Esophagus squamous epithelium (tissue), 5 donors: ENCODE measurements around the gene ABCF3. TPM values are rescaled to one million over a fixed set of nuclear protein-coding genes. Genes with fewer than 3 reads are reported as not detected.
A peak's percentile ranks its signal among the peaks of the same experiment; 100 is the strongest.
"Not testable (repeated sequence)": the region's sequence is repeated elsewhere in the genome, so short reads cannot be mapped to it uniquely, and the experiment has no call there.

ENCODE experiments used
- DNase-seq: peaks from one replicate; lab custom pipeline; 2025; lab: John Stamatoyannopoulos, UW
- H3K27ac ChIP-seq, 4 donors: fragments of 200-600 bp; sonication (generic); one replicate each; pipeline ENCODE4 v1.5.1; 2016 to 2019; ENCODE audit warnings: mild to moderate bottlenecking in 1 of 4
- H3K27me3 ChIP-seq, 4 donors: fragments of 200-600 bp; sonication (generic); 1 replicate in 3 of 4; 2 replicates in 1 of 4; pipeline versions ENCODE4 v1.5.1 to v1.6.0; 2017 to 2021; ENCODE audit warnings: antibody characterized with exemption in 1 of 4
- H3K36me3 ChIP-seq, 3 donors: fragments of 200-600 bp; sonication (generic); one replicate each; pipeline ENCODE4 v1.5.1; 2016 to 2019
- H3K4me1 ChIP-seq, 3 donors: fragments of 200-600 bp; sonication (generic); one replicate each; pipeline ENCODE4 v1.5.1; 2017 to 2019
- H3K4me3 ChIP-seq, 4 donors: fragments of 200-600 bp; sonication (generic); 1 replicate in 3 of 4; 2 replicates in 1 of 4; pipeline ENCODE4 v1.5.1; 2016 to 2019; ENCODE audit warnings: mild to moderate bottlenecking in 2 of 4, moderate library complexity in 1 of 4
- H3K9me3 ChIP-seq, 3 donors: fragments of 200-600 bp; sonication (generic); one replicate each; pipeline ENCODE4 v1.5.1; 2016 to 2019
- POLR2A ChIP-seq, 4 donors: fragments of 450-650 bp; IDR thresholded peaks; one replicate each; pipeline ENCODE4 v1.6.1; 2017; ENCODE audit warnings: antibody characterized with exemption in 4 of 4, mild to moderate bottlenecking in 4 of 4, moderate library complexity in 3 of 4
- WGBS, 2 donors: methylation state at CpG; one replicate each; pipeline ENCODE4 v1.1.5; 2018; 5-methylcytosine and 5-hydroxymethylcytosine counted together
- intact Hi-C: fragments of 100-400 bp; cut with DNase I; formaldehyde crosslinking; loops from one replicate; pipeline ENCODE4 v1.15.0; 2022
- total RNA-seq, 4 donors: library from RNA; depleted of rRNA; stranded (reverse); fragments of >200 nt; gene quantifications; one replicate each; pipeline ENCODE4 v1.1.0, GENCODE V29; 2016
- TF ChIP-seq, protein P1 (sequence below), 6 experiments: fragments of 450-650 bp in 4 of 6; fragments of 200-600 bp in 2 of 6; sonication (generic) in 2 of 6; IDR thresholded peaks; one replicate each; pipeline ENCODE4 v1.5.1; 2016 to 2019; ENCODE audit warnings: antibody characterized with exemption in 6 of 6, mild to moderate bottlenecking in 4 of 6, moderate library complexity in 4 of 6
- donor health status: DM: yes; HTN: yes; CAD: no.

ABCF3 gene
- total RNA-seq, 4 donors from 2014 or later, result 31.4 to 63.1 (median 40.5) TPM

DNA sequence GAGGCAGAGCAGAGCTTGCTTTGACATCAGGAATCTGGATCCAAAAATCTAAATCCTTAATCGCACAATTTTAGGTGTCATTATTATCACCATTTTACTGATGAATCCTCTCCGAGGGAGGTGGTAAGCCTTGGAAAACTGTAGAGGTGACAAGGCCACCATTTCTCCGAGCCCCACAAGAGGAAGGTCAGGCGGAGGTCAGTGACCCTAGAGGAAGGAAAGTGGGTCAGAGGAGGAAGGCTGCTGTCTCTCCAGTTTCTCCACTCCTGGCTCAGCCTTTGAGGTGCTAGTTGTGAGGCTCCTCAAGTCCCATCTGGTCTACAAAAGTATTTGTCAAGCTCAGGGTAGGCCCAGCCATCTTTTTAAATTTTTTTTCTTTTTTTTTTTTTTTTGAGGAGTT lies 27.6 kb upstream of the ABCF3 start:
- Histone ChIP-seq H3K9me3 (no peaks in the 10 kb centered on the region), H3K27ac (peak overlapping the region in 3 of 4 donors; percentile 4 to 94 (median 10)), H3K27me3 (no peaks in the 10 kb centered on the region), H3K4me1 (peaks cover 15 to 87% (median 43%) of the 10 kb centered on the region in 3 donors), H3K36me3 (peaks cover 0 to 18% (median 0%) of the 10 kb centered on the region in 3 donors), H3K4me3 (no peak overlapping the region)
- no peak for DNase-seq
- TF ChIP-seq POLR2A (IDR thresholded peaks at IDR 0.05), result no peak
- TF ChIP-seq, protein P1, sequence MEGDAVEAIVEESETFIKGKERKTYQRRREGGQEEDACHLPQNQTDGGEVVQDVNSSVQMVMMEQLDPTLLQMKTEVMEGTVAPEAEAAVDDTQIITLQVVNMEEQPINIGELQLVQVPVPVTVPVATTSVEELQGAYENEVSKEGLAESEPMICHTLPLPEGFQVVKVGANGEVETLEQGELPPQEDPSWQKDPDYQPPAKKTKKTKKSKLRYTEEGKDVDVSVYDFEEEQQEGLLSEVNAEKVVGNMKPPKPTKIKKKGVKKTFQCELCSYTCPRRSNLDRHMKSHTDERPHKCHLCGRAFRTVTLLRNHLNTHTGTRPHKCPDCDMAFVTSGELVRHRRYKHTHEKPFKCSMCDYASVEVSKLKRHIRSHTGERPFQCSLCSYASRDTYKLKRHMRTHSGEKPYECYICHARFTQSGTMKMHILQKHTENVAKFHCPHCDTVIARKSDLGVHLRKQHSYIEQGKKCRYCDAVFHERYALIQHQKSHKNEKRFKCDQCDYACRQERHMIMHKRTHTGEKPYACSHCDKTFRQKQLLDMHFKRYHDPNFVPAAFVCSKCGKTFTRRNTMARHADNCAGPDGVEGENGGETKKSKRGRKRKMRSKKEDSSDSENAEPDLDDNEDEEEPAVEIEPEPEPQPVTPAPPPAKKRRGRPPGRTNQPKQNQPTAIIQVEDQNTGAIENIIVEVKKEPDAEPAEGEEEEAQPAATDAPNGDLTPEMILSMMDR (IDR thresholded peaks at IDR 0.05), result no peak
- intact Hi-C loops, result no loop called here
- WGBS, 2 donors, result 74 to 76% methylated on average over 4 of the region's 4 CpGs

- no peak for TF ChIP-seq POLR2A (IDR thresholded peaks at IDR 0.05)
- TF ChIP-seq, protein P1 (IDR thresholded peaks at IDR 0.05), result no peak
- intact Hi-C loops, result no loop called here
- Histone ChIP-seq H3K27ac (peak overlapping the region; percentile 42 to 86 (median 74)), H3K27me3 (no peaks in the 10 kb centered on the region), H3K9me3 (no peaks in the 10 kb centered on the region), H3K36me3 (peaks cover 15 to 38% (median 16%) of the 10 kb centered on the region in 3 donors), H3K4me1 (peaks cover 15 to 74% (median 39%) of the 10 kb centered on the region in 3 donors), H3K4me3 (peak overlapping the region in 1 of 4 donors; percentile 30)
- 8 to 37% methylated on average over 2 of the region's 2 CpGs for WGBS, 2 donors
- no peak for DNase-seq
Observed at GRCh38 chr3:184160456-184160855, 25.5 kb upstream of the ABCF3 start.

DNA sequence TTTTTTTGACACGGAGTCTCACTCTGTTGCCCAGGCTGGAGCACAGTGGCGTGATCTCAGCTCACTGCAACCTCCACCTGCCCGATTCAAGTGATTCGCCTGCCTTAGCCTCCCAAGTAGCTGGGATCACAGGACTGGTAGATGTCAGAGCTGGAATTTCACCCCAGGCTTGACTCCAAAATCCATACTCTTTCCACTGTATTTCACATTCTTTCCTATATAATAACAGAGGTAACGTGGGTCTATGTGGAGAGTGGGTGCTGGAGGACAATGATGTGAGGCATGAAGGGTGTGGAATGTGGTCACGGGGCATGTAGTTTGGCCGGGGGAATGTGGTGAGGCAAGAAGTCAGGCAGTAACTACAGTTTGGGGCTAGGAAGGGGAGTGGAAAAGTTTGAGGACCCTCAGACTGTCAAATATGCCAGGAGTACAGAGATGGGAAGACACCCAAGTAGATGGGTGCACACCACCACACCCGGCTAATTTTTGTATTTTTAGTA lies 23.4 kb upstream of the ABCF3 start:
- peaks cover under 1 to 57% (median 25%) of the 10 kb centered on the region in 3 donors for H3K4me1 ChIP-seq
- 77 to 83% methylated on average over 7 to 8 of the region's 8 CpGs for WGBS, 2 donors
- H3K4me3 ChIP-seq, H3K9me3 ChIP-seq, H3K27me3 ChIP-seq, intact Hi-C loops, DNase-seq: not testable (repeated sequence)
- H3K27ac ChIP-seq, result peak overlapping the region in 1 of 4 donors; percentile 7
- peaks cover 28 to 60% (median 31%) of the 10 kb centered on the region in 3 donors for H3K36me3 ChIP-seq

DNA sequence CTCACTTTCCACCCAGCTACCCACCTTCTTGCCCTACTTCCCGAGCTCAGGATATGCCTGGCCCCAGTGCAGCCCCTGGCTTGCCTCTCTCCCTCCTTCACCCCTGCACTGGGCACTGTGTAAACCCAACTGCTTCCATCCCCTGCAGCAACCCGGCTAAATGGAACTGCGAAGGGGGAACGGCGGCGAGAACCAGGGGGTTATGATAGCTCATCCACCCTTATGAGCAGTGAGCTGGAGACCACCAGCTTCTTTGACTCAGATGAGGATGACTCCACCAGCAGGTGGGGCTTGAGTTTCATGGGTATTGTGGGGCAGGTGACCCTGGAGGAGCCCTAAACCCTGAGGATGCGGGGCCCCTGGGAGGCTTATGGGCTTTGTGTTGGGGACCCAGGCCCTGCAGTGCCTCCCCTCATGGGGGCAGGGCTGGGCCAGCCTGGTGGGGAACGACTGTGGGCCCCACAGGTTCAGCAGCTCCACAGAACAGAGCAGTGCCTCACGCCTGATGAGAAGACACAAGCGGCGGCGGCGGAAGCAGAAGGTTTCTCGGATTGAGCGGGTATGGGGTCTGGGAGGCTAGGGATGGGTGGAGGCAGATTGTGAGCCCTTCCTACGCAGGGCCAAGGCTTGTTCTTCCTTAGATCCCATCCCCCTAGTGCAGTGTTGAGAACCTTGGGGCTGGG lies 21.2 kb upstream of the ABCF3 start:
- DNase-seq, result no peak
- peaks cover 31 to 81% (median 31%) of the 10 kb centered on the region in 3 donors for H3K36me3 ChIP-seq

DNA sequence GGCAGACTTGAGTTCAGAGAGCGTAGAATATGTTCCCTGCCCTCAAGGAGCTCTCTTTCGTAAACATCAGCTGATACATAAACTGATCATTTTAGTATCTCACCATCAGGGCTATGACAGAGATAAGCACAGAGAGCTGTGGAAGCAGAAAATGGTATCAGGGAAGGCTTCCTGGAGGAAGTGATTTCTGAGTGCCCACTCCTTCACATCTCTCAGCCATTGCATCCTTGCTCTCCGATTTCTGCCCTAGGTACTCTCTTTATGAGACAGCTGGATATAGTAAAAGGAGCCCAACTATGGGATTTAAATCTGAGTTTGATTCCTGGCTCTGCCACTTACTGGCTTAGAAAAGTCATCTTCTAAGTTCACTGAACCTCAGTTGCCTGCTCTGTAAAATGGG lies 20.5 kb upstream of the ABCF3 start:
- no peak for DNase-seq
- H3K36me3 ChIP-seq, result peaks cover 34 to 89% (median 37%) of the 10 kb centered on the region in 3 donors
- H3K27me3 ChIP-seq, result no peaks in the 10 kb centered on the region
- H3K4me3 ChIP-seq, result no peak overlapping the region
- WGBS, 2 donors, result 96 to 100% methylated on average over 3 of the region's 3 CpGs
- TF ChIP-seq, protein P1 (IDR thresholded peaks at IDR 0.05), result no peak
- TF ChIP-seq POLR2A (IDR thresholded peaks at IDR 0.05), result no peak
- peaks cover 0 to 30% (median 4%) of the 10 kb centered on the region in 3 donors for H3K4me1 ChIP-seq
- H3K9me3 ChIP-seq, result no peaks in the 10 kb centered on the region
- intact Hi-C loops, result no loop called here
- H3K27ac ChIP-seq, result no peak overlapping the region

More for the DNA sequence above, 21.2 kb upstream of the ABCF3 start:
- TF ChIP-seq, protein P1 (IDR thresholded peaks at IDR 0.05), result no peak
- TF ChIP-seq POLR2A (IDR thresholded peaks at IDR 0.05), result no peak
- no peaks in the 10 kb centered on the region for H3K27me3 ChIP-seq
- H3K27ac ChIP-seq, result no peak overlapping the region
- H3K4me1 ChIP-seq, result peaks cover 0 to 37% (median 10%) of the 10 kb centered on the region in 3 donors
- 93% methylated on average over 6 to 8 of the region's 16 CpGs for WGBS, 2 donors
- intact Hi-C loops, result no loop called here
- H3K4me3 ChIP-seq, result no peak overlapping the region
- no peaks in the 10 kb centered on the region for H3K9me3 ChIP-seq
